Measurements from ENCODE around the gene PELI1. TPM values are rescaled to one million over a fixed set of nuclear protein-coding genes. Genes with fewer than 3 reads are reported as not detected.
"Not testable (repeated sequence)": the region's sequence is repeated elsewhere in the genome, so short reads cannot be mapped to it uniquely, and the experiment has no call there.

The PELI1 gene
- total RNA-seq, 4 donors from 2014 or later = 18.4 to 31.0 (median 24.6) TPM

- WGBS, 2 donors = 51 to 57% methylated on average over 1 of the region's 1 CpG
- no peaks in the 10 kb centered on the region for H3K27me3 ChIP-seq
- H3K9me3 ChIP-seq = no peaks in the 10 kb centered on the region
- no peak for DNase-seq (ENCODE audit: low spot score in 2 of 2)
- H3K36me3 ChIP-seq = peaks cover 0 to 37% (median 0%) of the 10 kb centered on the region in 3 donors
- H3K4me1 ChIP-seq = peaks cover 0 to 42% (median 8%) of the 10 kb centered on the region in 4 donors
- H3K27ac ChIP-seq = no peak overlapping the region
- no peak for TF ChIP-seq EP300 (IDR thresholded peaks at IDR 0.05)
- TF ChIP-seq CTCF (IDR thresholded peaks at IDR 0.05) = no peak
- no peak for TF ChIP-seq POLR2A (IDR thresholded peaks at IDR 0.05)
- H3K4me3 ChIP-seq = no peak overlapping the region
These were observed 39.3 kb downstream of the PELI1 start for GRCh38 chr2:64104933-64105332.

DNA sequence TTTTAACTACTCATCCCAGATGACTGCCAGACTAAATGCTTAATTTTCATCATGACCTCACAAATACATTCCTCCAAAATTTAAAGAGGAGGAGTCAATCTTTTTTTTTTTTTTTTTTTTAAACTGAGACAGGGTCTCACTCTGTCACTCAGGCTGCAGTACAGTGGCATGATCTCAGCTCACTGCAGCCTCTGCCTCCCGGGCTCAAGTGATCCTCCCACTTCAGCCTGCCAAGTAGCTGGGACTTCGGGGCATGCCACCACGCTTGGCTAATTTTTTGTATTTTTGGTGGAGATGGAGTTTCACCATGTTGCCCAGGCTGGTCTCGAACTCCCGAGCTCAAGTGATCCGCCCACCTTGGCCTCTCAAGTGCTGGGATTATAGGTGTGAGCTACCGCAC, 41.5 kb downstream of the PELI1 start:
- not testable (repeated sequence) for H3K27me3 ChIP-seq; H3K4me3 ChIP-seq; H3K9me3 ChIP-seq; DNase-seq (ENCODE audit: low spot score in 2 of 2)
- 65 to 75% methylated on average over 7 of the region's 7 CpGs for WGBS, 2 donors
- Histone ChIP-seq H3K36me3 (peaks cover 0 to 46% (median 0%) of the 10 kb centered on the region in 3 donors), H3K4me1 (peaks cover 0 to 47% (median 9%) of the 10 kb centered on the region in 4 donors), H3K27ac (peak overlapping the region in 1 of 4 donors; percentile 3)

- Histone ChIP-seq H3K27me3 (no peaks in the 10 kb centered on the region), H3K4me1 (peaks cover 0 to 49% (median 10%) of the 10 kb centered on the region in 4 donors), H3K27ac (no peak overlapping the region), H3K4me3 (no peak overlapping the region), H3K36me3 (peaks cover 0 to 49% (median 3%) of the 10 kb centered on the region in 3 donors), H3K9me3 (no peaks in the 10 kb centered on the region)
- DNase-seq (ENCODE audit: low spot score in 2 of 2) = no peak
- TF ChIP-seq CTCF (IDR thresholded peaks at IDR 0.05) (no peak), POLR2A (IDR thresholded peaks at IDR 0.05) (no peak), EP300 (IDR thresholded peaks at IDR 0.05) (no peak)
These were observed 43.1 kb downstream of the PELI1 start for GRCh38 chr2:64101141-64101591.

DNA sequence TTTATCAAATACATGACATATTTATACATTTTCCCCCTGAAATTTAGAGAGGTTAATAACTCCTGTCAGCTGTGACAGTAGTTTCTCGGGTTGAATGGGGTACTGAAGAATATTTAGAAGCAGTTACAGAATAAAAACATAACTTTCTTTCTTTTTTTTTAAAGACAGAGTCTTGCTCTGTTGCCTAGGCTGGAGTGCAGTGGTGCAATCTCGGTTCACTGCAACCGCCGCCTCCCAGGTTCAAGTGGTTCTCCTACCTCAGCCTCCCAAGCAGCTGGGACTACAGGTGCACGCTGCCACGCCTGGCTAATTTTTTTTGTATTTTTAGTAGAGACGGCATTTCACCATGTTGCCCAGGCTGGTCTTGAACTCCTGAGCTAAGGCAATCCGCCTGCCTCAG, 43.6 kb downstream of the PELI1 start:
- H3K36me3 ChIP-seq = peaks cover 0 to 49% (median 9%) of the 10 kb centered on the region in 3 donors
- H3K27me3 ChIP-seq; DNase-seq (ENCODE audit: low spot score in 2 of 2); H3K27ac ChIP-seq; H3K9me3 ChIP-seq; H3K4me3 ChIP-seq: not testable (repeated sequence)
- peaks cover 0 to 43% (median 10%) of the 10 kb centered on the region in 4 donors for H3K4me1 ChIP-seq
- 95 to 96% methylated on average over 8 of the region's 8 CpGs for WGBS, 2 donors

- Histone ChIP-seq H3K4me1 (peaks cover 0 to 20% (median 5%) of the 10 kb centered on the region in 4 donors), H3K4me3 (no peak overlapping the region), H3K9me3 (no peaks in the 10 kb centered on the region), H3K27ac (no peak overlapping the region), H3K36me3 (peaks cover 2 to 74% (median 16%) of the 10 kb centered on the region in 3 donors), H3K27me3 (no peaks in the 10 kb centered on the region)
- WGBS, 2 donors = 82 to 88% methylated on average over 12 of the region's 12 CpGs
- TF ChIP-seq POLR2A (IDR thresholded peaks at IDR 0.05) (no peak), EP300 (IDR thresholded peaks at IDR 0.05) (no peak), CTCF (IDR thresholded peaks at IDR 0.05) (no peak)
- DNase-seq (ENCODE audit: low spot score in 2 of 2) = no peak
These were observed 49.4 kb downstream of the PELI1 start for GRCh38 chr2:64094663-64095382.

GRCh38 chr2:64093341-64093740, 50.9 kb downstream of the PELI1 start:
- TF ChIP-seq CTCF (IDR thresholded peaks at IDR 0.05) = no peak
- TF ChIP-seq EP300 (IDR thresholded peaks at IDR 0.05) = no peak
- no peak for TF ChIP-seq POLR2A (IDR thresholded peaks at IDR 0.05)
- 92 to 93% methylated on average over 4 of the region's 4 CpGs for WGBS, 2 donors
- Histone ChIP-seq H3K4me1 (peaks cover 0 to 9% (median 4%) of the 10 kb centered on the region in 4 donors), H3K27me3 (no peaks in the 10 kb centered on the region), H3K9me3 (no peaks in the 10 kb centered on the region), H3K4me3 (no peak overlapping the region), H3K36me3 (peaks cover 2 to 61% (median 16%) of the 10 kb centered on the region in 3 donors), H3K27ac (no peak overlapping the region)
- DNase-seq (ENCODE audit: low spot score in 2 of 2) = no peak
